ENCODE data around the gene IRX3. TPM values are rescaled to one million over a fixed set of nuclear protein-coding genes. Genes with fewer than 3 reads are reported as not detected.
A peak's percentile ranks its signal among the peaks of the same experiment; 100 is the strongest.

Gene IRX3
- total and polyA plus RNA-seq, 10 donors, result 0.03 to 0.23 (median 0.13) TPM; not detected in 7

DNA sequence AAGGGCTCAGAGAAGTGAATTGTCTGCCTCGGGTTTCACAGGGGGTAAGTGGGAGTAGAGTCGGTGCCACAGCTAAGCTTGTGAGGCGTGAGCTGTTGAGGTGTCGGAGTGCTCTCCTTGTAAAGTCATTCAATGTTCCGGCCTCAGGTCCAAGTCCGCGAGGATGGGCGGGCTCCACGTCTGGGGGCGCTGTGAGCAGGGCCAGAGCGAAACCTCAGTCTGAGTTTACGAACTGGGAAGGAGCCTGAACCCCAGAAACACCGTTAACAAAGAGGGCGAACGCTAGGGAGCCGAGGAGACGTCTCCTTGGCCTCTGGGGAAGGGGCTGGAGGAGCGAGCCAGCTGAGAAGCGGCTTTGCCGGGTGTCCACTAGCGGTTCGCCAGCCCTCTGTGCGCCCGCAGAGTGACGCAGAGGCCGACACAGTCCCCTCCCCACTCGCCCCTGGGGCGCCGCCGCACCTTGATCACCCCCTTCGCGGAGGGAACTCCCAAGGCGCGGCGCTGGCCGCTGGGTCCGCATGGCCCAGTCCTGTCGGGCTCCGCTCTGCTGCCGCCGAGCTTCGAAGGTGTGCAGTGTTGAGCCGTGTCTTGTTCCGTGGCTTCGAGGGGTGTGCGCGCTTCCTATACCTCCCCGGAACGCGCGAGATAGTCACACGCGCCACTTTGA, 4.9 kb downstream of the IRX3 start:
- H3K4me3 ChIP-seq, result peak overlapping the region in 2 of 8 donors; percentile 7 to 34
- TF ChIP-seq POLR2A (IDR thresholded peaks at IDR 0.05) (no peak), POLR2AphosphoS5 (IDR thresholded peaks at IDR 0.05) (no peak)
- TF ChIP-seq, protein P1, sequence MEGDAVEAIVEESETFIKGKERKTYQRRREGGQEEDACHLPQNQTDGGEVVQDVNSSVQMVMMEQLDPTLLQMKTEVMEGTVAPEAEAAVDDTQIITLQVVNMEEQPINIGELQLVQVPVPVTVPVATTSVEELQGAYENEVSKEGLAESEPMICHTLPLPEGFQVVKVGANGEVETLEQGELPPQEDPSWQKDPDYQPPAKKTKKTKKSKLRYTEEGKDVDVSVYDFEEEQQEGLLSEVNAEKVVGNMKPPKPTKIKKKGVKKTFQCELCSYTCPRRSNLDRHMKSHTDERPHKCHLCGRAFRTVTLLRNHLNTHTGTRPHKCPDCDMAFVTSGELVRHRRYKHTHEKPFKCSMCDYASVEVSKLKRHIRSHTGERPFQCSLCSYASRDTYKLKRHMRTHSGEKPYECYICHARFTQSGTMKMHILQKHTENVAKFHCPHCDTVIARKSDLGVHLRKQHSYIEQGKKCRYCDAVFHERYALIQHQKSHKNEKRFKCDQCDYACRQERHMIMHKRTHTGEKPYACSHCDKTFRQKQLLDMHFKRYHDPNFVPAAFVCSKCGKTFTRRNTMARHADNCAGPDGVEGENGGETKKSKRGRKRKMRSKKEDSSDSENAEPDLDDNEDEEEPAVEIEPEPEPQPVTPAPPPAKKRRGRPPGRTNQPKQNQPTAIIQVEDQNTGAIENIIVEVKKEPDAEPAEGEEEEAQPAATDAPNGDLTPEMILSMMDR (IDR thresholded peaks at IDR 0.05 in 8 of 11, conservative IDR thresholded peaks at IDR 0.05 in 3 of 11), result no peak
- intact Hi-C loops (cut with DNase I; ENCODE audit: low total_unique reads), result no loop called here
- no peaks in the 10 kb centered on the region for H3K9me3 ChIP-seq
- H3K27ac ChIP-seq, result no peak overlapping the region
- no peaks in the 10 kb centered on the region for H3K36me3 ChIP-seq
- DNase-seq, result no peak
- peaks cover 6 to 91% (median 67%) of the 10 kb centered on the region in 7 donors for H3K27me3 ChIP-seq (replicated peaks in 1 of 7)
- 6 to 19% (median 12%) methylated on average over 32 to 53 of the region's 53 CpGs for WGBS, 5 donors
- H3K4me1 ChIP-seq, result peaks cover 2 to 55% (median 47%) of the 10 kb centered on the region in 6 donors

DNA sequence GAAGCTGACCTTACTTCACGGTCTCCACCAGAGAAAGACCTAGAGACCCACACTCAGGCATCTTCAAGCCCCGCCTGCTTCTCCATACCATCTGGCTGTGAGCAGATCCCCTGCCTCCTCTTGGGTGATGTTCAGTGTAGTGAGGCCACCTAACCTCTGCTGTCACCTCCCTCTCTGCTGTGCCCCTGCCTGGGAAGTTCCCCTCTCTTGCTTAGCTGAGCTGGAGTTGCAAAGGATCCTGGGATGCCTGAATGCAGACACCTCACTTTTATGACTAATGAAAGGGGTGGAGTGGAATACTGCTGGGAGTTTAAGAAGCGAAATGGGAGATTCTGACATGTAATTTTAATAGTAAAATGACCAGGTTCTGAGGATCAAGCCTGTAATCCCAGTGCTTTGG, 5.8 kb downstream of the IRX3 start:
- H3K27me3 ChIP-seq (replicated peaks in 1 of 7), result peaks cover 6 to 85% (median 58%) of the 10 kb centered on the region in 7 donors
- DNase-seq, result no peak
- 76 to 82% (median 80%) methylated on average over 3 of the region's 3 CpGs for WGBS, 5 donors
- TF ChIP-seq, protein P1 (IDR thresholded peaks at IDR 0.05 in 8 of 11, conservative IDR thresholded peaks at IDR 0.05 in 3 of 11), result no peak
- TF ChIP-seq POLR2A (IDR thresholded peaks at IDR 0.05) (no peak), POLR2AphosphoS5 (IDR thresholded peaks at IDR 0.05) (no peak)
- H3K4me3 ChIP-seq, result no peak overlapping the region
- peaks cover 2 to 46% (median 39%) of the 10 kb centered on the region in 6 donors for H3K4me1 ChIP-seq
- H3K9me3 ChIP-seq, result no peaks in the 10 kb centered on the region
- intact Hi-C loops (cut with DNase I; ENCODE audit: low total_unique reads), result no loop called here
- H3K27ac ChIP-seq, result no peak overlapping the region
- no peaks in the 10 kb centered on the region for H3K36me3 ChIP-seq

DNA sequence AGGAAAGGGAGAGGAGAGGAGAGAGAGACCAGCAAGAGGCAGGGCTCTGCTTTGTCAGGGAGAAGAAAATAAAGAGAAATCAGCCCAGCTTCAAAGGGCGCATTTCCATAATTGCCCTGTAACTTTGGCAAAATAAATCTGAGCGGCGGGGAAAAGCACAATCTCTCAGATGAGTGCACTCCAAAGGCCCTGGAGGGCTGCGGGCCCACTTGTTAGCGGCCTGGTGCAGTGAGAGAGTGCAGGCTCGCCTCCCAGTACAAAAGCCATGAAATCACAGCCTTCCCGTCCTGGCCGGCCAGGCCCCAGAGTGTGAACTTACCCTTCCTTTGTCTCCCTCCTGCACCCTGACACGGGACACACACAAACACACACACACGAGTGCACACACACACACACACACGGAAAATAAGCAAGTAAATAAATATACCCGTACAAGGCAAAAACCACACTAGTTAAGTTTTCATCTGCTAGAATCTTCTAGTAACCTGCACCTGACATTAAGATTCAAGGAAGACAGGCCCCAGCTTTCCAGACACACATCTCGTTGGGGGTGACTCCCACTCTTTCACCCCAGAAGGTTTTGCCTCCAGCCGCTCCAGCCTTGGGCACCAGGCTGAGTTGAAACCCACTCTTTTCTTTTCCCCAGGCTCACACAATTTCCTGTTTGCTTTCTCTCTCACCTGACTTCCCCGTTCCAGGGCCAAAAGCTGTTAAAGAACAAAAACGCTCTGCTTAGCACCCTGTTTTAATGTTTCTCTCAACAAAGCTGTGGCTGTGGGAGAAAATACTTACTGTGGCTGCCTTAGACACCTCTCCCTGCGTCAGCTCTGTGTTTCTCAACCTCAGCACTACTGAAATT, 8.5 kb downstream of the IRX3 start:
- Histone ChIP-seq H3K27ac (no peak overlapping the region), H3K27me3 (replicated peaks in 1 of 7) (peaks cover 3 to 80% (median 31%) of the 10 kb centered on the region in 7 donors), H3K36me3 (no peaks in the 10 kb centered on the region), H3K9me3 (no peaks in the 10 kb centered on the region), H3K4me3 (no peak overlapping the region), H3K4me1 (peaks cover 0 to 20% (median 15%) of the 10 kb centered on the region in 6 donors)
- 61 to 69% (median 65%) methylated on average over 17 of the region's 17 CpGs for WGBS, 5 donors
- TF ChIP-seq POLR2A (IDR thresholded peaks at IDR 0.05) (no peak), POLR2AphosphoS5 (IDR thresholded peaks at IDR 0.05) (no peak)
- TF ChIP-seq, protein P1 (IDR thresholded peaks at IDR 0.05 in 8 of 11, conservative IDR thresholded peaks at IDR 0.05 in 3 of 11), result no peak
- intact Hi-C loops (cut with DNase I; ENCODE audit: low total_unique reads), result no loop called here
- DNase-seq, result no peak

DNA sequence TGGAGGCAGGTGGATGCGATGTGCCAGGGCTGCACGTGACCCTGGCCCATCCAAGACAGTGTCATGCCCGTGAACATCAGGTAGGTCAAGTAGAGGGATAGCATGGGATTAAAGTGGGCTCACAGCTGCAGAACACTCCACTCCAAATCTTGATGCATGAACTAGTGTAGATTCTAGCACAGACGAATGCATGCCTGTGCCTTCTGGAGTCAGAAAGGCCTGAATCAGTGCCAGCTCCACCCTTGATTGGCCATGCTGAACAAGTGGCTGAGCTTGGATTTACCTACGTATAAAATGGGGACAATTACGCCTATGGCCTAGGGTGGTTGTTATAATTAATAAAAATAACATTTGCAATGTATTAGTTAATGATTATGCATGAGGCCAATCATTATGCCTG, 10.6 kb downstream of the IRX3 start:
- peaks cover 0 to 8% (median 0%) of the 10 kb centered on the region in 8 donors for H3K9me3 ChIP-seq
- peaks cover 0 to 58% (median 10%) of the 10 kb centered on the region in 7 donors for H3K27me3 ChIP-seq (replicated peaks in 1 of 7)
- no peak overlapping the region for H3K27ac ChIP-seq
- H3K4me1 ChIP-seq, result no peaks in the 10 kb centered on the region
- WGBS, 5 donors, result 77 to 84% (median 81%) methylated on average over 6 of the region's 6 CpGs
- DNase-seq, result no peak
- intact Hi-C loops (cut with DNase I; ENCODE audit: low total_unique reads), result no loop called here
- TF ChIP-seq, protein P1 (IDR thresholded peaks at IDR 0.05 in 8 of 11, conservative IDR thresholded peaks at IDR 0.05 in 3 of 11), result no peak
- TF ChIP-seq POLR2AphosphoS5 (IDR thresholded peaks at IDR 0.05) (no peak), POLR2A (IDR thresholded peaks at IDR 0.05) (no peak)
- no peaks in the 10 kb centered on the region for H3K36me3 ChIP-seq
- no peak overlapping the region for H3K4me3 ChIP-seq

Data from spleen (tissue), 11 donors.